EH (cell line): ENCODE data around the gene TLK2.

ENCODE experiments used
- DNase-seq: peaks from one replicate; pipeline ENCODE4 v3.0.0-alpha.2; 2015; ENCODE audit warnings: low read depth

Gene TLK2

GRCh38 chr17:62656446-62656845, 177.8 kb downstream of the TLK2 start:
- peak; percentile 57 for DNase-seq

DNA sequence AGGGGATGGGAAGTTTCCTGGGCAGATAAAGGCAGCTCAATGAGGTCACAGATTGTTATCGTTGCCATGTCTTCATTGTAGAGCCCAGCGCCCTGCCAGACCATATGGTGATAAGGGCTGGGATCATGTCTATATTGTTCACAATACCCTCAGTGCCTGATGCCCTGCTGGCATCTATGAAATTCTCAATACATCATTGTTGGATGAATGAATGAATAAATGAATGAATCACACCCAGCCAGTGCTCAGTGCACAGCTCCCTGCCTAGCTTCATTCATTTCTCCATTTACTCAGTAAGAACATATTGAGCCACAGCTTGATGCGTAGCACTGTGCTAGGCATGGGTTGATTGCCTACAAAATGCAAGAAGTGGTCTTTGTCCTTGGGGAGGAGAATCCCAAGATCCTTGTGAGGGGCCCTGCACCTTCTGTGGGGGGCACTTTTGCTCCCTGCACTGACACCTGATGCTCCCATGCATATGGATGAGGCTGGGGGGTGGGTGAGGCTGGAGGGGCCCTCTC, 178.6 kb downstream of the TLK2 start:
- DNase-seq = no peak

GRCh38 chr17:62657690-62658089, 179.1 kb downstream of the TLK2 start:
- DNase-seq = no peak

GRCh38 chr17:62658136-62658920, 179.7 kb downstream of the TLK2 start:
- DNase-seq = no peak

- no peak for DNase-seq
Measured at GRCh38 chr17:62660629-62661118, 182.0 kb downstream of the TLK2 start.

- DNase-seq = no peak
Measured at GRCh38 chr17:62661337-62661736, 182.7 kb downstream of the TLK2 start.

DNA sequence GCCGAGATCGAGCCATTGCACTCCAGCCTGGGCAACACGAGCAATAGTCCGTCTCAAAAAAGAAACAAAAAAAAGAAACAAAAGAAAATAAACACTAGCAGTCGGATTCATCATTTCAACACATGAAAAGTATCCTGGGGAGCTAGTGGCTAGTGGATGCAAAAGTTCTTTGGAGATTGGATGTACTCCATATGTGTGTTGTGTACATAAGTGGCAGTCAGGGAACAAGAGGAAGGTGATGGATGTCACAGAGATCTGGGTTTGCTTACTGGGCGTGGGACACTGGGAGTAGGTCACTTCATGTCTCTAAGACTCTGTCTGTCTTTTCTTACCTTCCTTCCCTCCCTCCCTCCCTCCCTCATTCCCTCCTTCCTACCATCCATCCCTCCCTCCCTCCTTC, 184.2 kb downstream of the TLK2 start:
- peak; percentile 20 for DNase-seq
